HS-5 (cell line): ENCODE data around the gene MYO5A.
"Not testable (repeated sequence)": the region's sequence is repeated elsewhere in the genome, so short reads cannot be mapped to it uniquely, and the experiment has no call there.

Experiments used
- DNase-seq: peaks from one replicate; pipeline ENCODE4 v3.0.0-alpha.2; 2012; ENCODE audit warnings: low read depth

Gene MYO5A

DNA sequence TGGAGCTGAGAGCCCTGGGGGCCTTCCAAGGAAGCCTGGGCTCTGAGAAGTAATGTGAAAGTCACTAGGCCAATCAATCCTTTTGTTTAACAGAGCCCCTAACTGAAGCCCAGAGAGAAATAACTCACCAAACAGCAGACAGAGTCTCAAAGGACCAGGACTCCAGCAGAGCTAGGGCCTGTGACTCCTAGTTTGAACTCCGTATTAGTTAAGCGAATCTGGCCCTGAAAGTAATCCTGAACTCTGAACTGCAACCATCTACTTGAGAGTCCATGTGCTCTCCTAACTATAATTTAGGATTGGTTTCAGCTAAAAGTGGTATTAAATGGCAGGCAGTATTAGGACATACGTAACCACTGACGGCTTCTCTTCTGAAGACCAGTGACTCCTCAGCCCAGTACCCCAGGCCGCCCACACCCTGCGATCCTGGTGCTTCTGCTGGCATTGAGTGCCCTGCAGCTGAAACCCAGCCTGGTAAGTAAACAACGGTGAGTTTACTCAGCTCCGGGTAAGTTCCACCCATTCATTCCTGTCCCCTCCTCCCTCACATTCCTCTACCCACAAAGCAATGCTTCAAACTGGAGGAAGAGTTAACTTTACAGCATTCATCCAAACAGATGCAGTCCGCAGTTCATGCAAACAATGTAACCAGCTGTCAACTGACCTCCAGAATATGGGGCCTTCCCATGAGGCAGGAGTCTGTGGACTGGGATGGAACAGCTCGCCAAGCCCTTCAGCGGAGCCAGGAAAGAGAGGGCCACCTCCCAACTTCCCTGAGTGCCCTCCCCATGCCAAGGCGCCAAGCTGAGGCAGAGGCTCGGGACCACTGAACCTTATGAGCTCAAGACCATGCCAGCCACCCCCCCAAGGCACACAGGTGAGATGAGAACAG, 240.4 kb downstream of the MYO5A start:
- no peak for DNase-seq

DNA sequence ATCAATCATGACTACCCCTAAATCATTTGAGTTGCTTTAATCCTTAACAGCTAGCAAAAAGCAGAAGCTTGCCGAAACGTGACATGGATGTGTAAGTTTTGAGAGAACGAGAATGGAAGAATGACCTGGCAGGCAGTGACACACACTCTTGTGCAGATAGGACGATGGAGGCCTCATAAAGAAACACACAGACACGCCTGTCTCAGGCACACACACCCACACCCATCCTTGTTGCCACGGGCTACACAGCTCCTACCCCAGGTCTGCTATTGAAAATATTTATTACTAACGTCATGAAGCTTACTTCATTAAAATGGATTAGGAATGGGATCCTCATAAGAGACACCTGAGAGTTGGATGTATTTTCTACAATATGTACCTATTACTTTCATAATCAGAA, 241.6 kb downstream of the MYO5A start:
- DNase-seq, result no peak

DNA sequence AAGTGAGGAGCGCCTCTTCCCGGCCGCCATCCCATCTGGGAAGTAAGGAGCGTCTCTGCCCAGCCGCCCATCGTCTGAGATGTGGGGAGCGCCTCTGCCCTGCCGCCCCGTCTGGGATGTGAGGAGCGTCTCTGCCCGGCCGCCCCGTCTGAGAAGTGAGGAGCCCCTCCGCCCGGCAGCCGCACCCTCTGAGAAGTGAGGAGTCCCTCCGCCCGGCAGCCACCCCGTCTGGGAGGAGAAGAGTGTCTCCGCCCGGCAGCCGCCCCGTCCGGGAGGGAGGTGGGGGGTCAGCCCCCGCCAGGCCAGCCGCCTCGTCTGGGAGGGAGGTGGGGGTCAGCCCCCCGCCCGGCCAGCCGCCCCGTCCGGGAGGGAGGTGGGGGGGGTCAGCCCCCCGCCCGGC, 242.7 kb downstream of the MYO5A start:
- DNase-seq, result not testable (repeated sequence)

DNA sequence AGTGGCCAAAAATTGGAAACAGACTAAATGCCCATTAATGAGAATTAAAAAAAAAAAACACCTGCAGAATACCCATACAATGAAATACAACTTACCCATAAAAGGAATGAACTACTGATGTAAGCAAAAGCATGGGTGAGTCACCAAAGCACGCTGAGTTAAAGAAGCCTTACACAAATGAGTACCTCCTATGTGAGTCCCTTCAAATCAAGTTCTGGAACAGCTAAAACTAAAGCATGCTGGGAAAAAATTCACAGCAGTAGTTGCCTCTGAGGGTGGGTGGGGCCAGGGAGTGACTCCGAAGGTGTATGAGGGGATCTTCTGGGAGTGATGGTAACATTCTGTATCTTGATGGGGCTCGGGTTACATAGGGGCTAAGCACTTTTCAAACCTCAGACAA, 244.5 kb downstream of the MYO5A start:
- no peak for DNase-seq

DNA sequence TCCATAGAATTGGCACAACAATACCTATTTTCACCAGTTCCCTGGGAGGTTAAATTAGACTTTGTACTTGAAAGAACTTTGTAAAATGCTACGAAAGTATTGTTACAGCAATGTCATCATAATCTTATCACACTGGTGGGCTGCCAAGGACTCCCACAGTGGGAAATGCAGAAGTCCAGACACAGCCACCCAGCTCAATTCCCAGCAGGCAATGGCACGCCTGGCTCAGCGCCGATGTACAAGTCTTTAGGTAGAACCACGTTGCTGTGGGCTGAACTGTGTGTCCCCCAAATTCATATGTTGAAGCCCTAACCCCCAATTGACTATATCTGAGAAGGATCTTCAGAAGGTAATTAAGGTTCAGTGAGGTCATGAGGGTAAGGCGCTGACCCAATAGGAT, 245.4 kb downstream of the MYO5A start:
- DNase-seq, result no peak

DNA sequence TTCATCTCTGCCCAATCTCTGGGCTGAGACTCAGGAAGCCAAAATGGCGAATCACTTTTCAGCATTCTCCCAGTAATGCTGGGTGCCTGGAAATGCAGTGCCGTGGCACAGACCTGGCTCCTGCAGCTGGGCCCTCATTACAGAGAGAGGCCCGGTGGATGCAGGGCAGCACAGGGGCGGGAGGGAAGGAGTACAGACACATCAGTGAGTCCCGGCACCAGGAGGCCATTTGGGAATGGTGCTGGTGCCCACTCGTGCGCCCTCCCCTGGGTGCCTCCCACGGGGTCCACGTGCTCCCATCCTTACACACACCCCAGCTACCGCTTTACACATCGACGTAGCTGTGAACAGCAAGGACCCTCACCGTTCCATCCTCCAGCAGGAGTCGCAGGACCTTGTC, 246.3 kb downstream of the MYO5A start:
- no peak for DNase-seq

DNA sequence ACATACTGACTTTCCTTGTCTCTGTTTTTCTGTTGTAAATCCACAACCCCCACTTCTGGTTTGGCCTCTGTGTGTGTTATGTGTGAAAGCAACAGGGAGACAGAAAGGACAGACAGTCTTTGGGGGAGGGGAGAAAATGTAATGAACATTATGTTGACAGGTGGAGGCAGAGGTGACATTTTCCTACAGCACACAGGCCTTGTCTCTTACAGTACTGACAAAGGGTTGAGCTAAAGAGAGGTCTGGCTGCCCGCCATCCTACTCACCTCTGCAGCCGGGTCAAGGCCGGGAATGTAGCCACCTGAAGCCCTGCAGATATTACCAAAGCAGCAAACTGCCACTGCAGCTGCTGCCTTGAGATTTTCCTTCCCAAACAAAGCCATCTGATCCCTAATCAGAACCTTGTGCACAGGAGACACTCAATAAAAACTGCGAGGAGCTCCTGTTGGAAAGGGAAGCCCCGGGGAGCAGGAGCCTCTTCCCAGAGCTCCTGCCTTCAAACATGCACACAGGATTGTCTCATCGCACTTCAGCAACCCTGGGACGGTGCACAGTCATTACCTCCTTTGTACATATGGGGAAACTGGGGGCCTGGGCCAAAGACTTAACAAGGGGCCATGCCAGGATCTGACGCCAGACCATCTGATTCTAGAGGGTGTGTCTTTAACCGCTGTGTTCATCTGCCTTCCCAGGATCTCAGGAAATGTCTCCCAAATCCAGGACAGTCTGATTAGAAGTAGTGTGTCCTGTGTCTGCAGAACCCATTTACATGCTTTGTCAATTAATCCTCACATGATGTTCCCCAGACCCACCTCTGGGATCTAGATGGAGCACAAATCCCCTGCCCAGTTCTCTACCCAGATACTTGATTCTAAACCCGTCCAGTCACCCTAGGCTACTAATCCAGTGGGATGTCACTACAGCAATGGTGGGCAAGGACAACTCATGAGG, 247.3 kb downstream of the MYO5A start:
- no peak for DNase-seq

DNA sequence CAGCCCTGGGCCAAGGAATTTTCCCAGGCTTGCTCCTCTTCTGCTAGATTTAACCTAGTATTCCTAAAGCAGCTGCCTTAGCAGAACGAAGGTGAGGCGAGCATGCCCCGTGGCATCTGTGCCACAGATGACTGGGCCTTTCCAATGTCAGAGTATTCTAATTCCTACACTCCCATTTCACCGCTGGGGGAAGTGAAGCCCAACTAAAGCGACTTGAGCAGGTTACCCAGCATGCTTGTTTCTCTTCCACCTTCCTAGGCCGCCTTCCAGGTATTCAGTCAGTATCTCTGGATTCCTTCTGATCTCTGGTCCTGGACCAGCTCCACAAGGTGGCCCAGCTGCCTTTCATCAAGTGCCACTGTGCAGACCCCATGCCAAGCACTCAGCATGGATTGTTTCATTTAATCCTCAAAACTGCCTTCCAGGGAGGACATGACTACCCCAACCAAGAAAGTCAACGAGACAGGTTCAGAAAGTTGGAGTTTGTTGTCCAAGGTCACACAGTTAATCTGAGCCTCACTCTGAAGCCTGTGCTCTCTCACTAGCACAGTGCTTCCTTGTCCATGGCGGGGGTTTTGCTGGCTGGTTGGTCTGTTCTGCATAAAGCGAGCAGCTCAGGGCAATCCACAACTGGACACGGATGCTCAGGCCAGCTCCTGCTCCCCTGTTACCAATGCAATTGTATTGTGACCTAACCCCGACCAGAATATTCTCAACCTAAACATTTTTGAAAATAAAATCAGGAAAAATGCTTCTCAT, 248.2 kb downstream of the MYO5A start:
- no peak for DNase-seq

DNA sequence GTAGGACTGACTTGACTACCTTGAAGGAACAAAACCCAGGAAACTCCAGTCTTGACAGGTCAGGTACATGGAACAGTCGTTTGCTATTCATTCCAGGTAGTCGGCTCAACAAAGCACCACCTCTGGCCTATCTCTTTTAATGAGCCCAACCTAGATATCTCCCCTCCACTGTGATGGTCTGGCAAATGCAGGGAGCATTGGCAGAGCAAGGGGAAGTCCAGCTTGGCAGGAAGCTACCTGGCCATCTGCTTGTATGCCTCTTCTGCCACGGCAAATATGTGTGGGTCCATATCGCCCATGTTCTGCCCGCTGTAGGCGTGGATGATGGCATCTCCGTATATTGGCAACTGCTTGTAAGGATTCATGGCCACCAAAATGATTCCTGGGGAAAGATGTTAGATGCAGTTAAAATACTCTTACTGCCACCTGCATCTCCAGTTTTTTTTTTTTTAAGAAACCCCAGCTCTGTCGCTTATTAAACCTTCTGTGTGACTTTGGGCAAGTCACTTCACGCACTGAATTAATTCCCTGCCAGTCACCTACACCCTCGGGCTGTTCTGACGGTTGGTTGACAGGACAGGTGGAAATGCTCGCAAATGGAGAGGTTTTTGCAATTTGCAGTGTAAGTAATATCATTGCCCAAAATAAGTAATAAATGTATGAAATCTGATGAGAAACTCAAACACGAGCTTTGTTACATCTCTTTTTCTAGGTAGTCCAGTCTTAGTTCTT, 249.9 kb downstream of the MYO5A start:
- no peak for DNase-seq

DNA sequence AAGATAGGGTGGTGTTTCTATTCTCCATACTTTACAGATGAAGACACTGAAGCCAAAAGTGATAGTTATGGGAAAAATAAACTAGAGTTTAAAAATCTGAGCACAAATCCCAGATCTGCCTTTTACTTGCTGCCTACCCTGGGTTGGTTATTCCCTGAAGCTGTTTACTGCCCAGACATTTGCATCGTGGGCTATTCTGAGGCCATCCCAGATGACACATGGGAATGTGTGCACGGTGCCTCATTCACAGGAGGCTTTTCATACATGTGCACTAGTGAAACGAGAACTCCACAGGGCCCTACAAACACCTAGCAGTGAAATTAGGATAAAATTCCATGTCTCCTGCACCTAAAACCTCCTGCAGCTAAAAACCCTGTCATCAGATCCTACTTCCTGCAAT, 250.5 kb downstream of the MYO5A start:
- no peak for DNase-seq

DNA sequence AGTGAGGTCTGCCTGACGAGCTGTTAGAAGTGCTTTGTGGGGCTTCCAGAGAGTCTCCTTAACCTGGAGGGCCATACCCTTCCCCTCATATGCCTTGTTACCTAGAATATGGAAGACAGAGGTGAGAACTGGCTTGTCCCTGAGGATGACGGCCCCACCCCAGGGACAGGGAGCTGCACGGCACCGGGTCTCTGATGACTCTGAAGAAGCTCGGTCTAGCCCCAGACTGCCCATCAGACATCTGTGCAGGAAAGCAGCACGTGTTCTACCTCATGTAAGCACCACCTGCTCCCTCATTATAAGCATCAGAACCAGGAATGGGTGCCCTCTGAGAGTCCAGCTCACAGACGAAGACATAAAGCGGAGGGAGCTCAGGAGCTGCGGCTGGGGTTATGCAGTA, 251.1 kb downstream of the MYO5A start:
- no peak for DNase-seq

DNA sequence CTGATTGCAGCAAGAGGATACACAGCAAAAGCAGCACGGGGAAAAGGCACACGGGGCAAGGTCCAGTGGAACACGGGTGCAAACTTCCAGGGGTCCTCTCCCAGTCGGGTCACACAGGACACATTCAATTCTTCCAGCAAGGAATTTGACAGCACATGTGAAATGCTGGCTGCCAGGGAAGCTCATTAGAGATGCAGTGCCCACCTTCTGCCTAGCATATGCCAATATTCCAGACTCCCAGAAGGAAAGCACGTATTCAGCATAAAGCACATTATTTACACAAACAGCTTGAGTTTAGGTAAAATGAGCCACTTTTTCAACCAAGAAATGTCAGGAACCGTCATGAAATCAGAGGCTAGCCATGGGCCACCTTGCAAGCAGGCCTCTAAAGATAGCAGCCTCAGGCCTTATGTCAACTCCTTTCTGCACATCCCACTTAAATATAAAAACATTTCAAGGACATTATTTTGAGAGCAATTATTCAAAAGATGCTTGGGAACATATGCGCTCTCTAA, 252.4 kb downstream of the MYO5A start:
- DNase-seq, result no peak

DNA sequence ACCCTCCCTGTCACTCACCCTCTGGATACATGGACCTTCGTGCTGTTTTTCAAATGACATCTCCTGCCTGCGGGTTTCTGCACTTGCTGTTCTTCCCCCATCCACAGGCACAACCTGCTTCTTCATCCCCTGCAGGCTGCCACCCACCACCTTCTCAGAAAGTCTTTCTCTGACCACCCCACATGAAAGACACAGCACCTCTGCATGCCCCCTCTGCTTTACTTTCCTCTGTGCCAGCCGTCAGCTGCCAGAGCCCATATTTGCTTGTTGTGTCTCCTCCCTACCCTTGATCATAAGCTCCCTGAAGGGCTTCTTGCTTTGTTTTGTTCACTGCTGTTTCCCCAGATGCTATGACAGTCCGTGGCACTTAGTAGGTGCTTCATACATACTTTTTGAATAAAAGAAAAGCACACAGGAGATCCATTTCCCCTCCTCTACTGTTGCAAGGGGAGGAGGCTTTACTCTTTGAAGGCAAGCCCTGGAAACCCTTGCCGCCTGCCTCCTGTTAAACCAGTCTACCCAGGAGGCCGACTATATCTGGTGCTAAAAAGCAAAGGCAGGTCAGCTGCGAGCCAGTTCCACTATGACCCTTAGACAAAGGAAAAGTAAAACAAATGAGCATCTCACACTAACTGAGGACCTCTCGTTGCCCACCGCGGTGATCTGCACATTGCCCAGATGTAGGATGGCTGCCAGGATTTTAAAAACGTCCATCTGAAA, 265.0 kb downstream of the MYO5A start:
- no peak for DNase-seq

DNA sequence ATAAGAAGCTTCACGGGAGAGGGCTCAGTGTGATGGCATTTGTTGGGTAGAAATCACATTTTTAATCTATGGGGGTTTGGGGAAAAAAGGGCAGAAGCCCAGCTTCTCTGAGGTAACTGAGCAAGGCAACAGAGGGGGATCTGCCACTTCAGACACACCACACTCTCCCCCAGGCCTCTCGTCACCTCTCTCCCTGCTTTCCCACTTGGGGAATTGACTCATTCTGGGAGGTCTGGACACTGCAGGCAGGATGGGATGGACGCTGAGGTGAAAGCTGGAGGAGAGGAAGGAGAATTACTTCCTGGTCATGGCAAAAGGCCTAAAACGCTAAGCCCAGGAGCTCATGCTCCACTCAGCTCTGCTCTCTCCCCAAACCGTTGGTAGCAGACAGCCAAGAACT, 266.3 kb downstream of the MYO5A start:
- no peak for DNase-seq

DNA sequence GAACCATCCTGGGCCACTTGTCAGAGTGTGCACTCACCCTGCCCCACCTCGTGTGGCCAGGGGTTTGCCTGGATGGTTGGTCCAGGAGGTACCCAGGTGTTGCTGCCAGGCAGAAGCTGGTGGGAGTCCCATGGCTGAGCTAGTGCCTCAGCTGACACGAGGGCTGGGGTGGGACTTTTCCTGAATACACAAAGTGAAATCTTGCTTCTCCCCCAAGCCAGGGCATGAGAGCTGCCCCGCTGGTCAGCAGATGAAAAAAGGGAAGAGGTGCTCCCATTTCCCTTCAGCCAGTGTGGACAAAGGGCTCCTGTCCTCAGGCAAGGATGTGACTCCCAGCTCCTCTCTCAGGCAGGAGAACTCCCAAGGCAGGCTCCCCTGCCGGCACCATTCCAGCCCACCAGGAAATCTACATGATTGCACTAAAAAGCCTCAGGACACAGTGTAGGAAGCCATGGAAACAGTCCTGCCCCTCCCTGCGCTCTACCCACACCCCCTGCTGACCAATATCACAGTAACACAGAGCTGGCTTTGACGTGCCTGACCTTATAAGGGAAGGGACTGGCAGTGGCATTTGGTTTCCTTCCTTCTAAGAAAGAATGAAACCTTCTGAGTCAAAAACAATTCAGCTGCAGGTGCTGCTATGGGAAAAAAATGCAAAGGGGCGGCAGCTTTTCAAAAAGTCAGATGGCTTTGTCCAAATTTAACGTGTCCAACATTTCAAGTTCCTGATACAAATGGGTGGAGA, 267.0 kb downstream of the MYO5A start:
- DNase-seq, result no peak

DNA sequence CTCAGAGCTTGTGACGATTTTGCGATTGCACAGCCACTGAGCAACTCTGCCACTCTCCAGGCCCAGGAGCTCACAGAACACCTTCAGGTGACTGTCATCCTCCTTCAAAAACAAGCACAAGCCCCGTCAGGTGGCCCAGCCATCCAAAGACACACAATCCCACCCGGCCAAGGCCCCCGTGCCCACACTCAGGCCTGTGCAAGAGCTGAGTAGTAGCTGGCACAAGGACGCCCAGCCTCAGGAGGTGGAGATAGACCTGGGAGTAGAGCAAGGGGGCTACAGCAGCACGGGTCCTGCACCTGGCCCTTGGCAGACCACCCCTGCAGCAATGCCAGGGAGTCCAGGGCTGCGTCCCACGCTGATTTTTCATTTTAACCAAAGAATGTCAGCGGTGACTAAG, 267.7 kb downstream of the MYO5A start:
- no peak for DNase-seq

DNA sequence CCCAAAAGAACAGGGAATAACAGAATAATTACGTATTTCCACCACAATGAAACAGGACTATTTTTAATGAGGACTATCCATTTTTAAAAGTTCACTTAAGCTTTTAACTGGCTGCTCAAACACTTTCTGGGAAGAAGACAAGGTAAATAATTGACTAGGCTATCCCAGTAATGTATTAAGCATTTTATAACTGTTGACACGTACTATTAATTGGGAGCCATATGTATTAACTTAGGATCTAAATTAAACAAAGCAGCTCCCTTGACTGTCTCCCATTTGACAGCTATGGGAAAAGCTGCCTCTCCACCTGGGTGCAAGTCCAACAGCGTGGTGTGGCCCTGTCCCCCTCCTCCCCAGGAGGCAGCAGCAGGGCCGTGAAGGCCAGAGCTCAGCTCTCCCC, 269.2 kb downstream of the MYO5A start:
- DNase-seq, result no peak

DNA sequence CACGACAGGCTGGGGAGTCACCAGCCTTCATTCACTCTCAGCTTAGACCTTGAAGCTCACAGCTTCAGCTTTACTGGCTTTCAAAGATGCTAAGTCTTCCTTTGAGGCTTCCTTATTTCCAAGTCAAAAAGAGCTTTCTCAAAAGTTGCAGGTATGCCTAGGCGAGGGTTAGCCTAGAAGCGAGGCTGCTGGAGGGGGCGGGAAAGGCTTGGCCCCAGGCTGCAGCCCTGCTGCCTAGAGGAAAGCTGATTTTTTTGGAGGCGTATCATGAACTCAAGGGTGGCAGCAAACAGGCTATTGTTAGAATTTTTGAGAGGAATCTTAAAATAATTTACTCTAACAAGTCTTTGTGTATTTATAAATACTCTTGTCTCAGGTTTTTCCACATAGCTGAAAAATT, 270.2 kb downstream of the MYO5A start:
- no peak for DNase-seq

DNA sequence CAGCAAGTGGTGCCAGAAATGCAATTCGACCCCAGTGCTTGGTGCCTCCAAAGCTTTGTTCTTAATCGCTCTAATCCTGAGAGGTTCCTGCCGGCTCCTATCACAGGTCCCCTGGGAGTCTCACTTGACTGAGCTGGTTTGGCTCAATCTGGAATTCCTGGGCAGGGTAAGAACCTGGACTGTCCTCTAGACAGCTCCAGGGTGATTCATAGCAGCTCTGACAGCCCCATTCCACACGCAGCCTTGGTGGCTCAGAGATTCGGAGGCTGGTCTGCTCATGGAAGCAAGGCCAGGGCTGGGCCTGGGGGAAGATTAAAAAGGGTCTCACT, 271.0 kb downstream of the MYO5A start:
- DNase-seq, result no peak
